Measurements from ENCODE around the gene METTL17.

METTL17 gene

DNA sequence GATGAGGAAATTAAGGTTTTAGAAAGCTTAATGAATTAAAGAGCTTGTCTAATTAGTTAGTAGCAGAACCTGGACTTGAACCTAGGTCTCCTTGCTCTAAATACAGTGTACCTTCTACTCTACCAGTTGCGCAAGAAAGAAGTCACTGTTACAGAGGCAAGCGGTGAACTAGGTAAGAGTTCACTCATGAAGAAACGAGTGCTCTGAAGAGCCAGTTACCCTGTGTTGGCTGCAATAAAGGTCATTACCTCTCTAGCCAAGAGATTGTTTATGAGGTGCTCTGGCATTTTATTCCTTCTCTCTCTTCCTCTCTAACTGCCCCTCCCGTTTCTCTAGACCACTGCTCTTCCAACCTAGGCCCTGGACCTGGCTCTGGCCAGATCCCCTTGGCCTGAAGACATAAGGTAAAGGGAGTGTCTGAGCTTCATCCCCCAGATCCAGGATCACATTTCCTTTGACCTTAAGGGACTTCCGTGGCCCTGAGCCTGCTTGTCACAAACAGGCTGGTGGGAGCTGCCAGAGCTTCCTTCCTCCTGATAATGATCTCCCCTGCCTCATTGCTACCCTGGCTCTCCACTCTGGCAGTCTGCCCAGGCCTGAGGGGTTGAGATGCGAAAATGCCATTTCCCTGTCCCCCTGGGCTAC is 54.3 kb downstream of the METTL17 start:
- no peak overlapping the region for H3K4me2 ChIP-seq (ENCODE audit: low read length)
- H3K9me2 ChIP-seq (ENCODE audit: low read depth, low read length), result no peaks in the 10 kb centered on the region
- no peak overlapping the region for H3K9ac ChIP-seq (ENCODE audit: low read length)
- no peak overlapping the region for H3K4me3 ChIP-seq (ENCODE audit: low read depth, low read length, poor library complexity, severe bottlenecking)
- no peaks in the 10 kb centered on the region for H3K36me3 ChIP-seq (ENCODE audit: insufficient read depth, low read length)
- no peaks in the 10 kb centered on the region; the same call in 1 of the 2 replicates for H3K27me3 ChIP-seq (ENCODE audit: insufficient read depth, low read length)
- no peaks in the 10 kb centered on the region for H4K20me1 ChIP-seq (ENCODE audit: insufficient read depth, low read length)
- H3K4me1 ChIP-seq (ENCODE audit: insufficient read depth, low read length, severe bottlenecking), result no peaks in the 10 kb centered on the region
- no peak overlapping the region for H2AFZ ChIP-seq (ENCODE audit: low read length)
- no peaks in the 10 kb centered on the region for H3K9me3 ChIP-seq (ENCODE audit: low read length)
- no peak overlapping the region for H3K27ac ChIP-seq (ENCODE audit: low read depth, low read length, poor library complexity, severe bottlenecking)
- TF ChIP-seq EZH2 (IDR thresholded peaks at IDR 0.05; ENCODE audit: borderline replicate concordance, low read length), result no peak
- H3F3A ChIP-seq (ENCODE audit: insufficient read depth, low read length), result no peaks in the 10 kb centered on the region
- no peaks in the 10 kb centered on the region for H3K79me2 ChIP-seq (ENCODE audit: insufficient read depth, low read length)
